Astrocyte of the cerebellum (primary cell): ENCODE results near the gene LRRC70.

Experiments
- DNase-seq: peaks from one replicate; pipeline ENCODE4 v3.0.0-alpha.2; 2011; ENCODE audit warnings: low read depth
- H3K4me3 ChIP-seq: 2 replicates; pipeline ENCODE4 v1.5.1; 2011; ENCODE audit warnings: mild to moderate bottlenecking, low read depth, low read length, moderate library complexity
- CTCF ChIP-seq: IDR thresholded peaks from 2 replicates; pipeline ENCODE4 v1.5.1; 2012; ENCODE audit warnings: low read length, low read depth, moderate library complexity, mild to moderate bottlenecking; ENCODE audit errors: missing control alignments
- in situ Hi-C: cut with HindIII; loops from 2 replicates; pipeline ENCODE4 v1.10.0; 2017; ENCODE audit warnings: low sequenced_read_pairs

LRRC70 gene

GRCh38 chr5:62578540-62578939 lies at the start of gene LRRC70:
Gene LRRC70 (plus strand): TSS chr5:62578819. CDS start chr5:62579439, 620 bp downstream.
- in situ Hi-C loops, result no loop called here
- TF ChIP-seq CTCF, result no peak
- H3K4me3 ChIP-seq, result no peak within 1 kb of the TSS
- DNase-seq, result no peak

- no peak overlapping the region for H3K4me3 ChIP-seq
- no peak for DNase-seq
- in situ Hi-C loops, result no loop called here
- TF ChIP-seq CTCF, result no peak
These were observed 45.0 kb upstream of the LRRC70 start for GRCh38 chr5:62533597-62533996.

- in situ Hi-C loops, result no loop called here
- no peak for TF ChIP-seq CTCF
- DNase-seq, result no peak
These were observed 44.0 kb upstream of the LRRC70 start for GRCh38 chr5:62534461-62535236.

GRCh38 chr5:62536232-62536631 lies 42.4 kb upstream of the LRRC70 start:
- in situ Hi-C loops, result no loop called here

More at GRCh38 chr5:62534461-62535236, 44.0 kb upstream of the LRRC70 start:
- H3K4me3 ChIP-seq, result no peak overlapping the region

GRCh38 chr5:62536783-62537182 lies 41.8 kb upstream of the LRRC70 start:
- no peak for DNase-seq
- in situ Hi-C loops, result no loop called here
- TF ChIP-seq CTCF, result no peak
- H3K4me3 ChIP-seq, result no peak overlapping the region

More at GRCh38 chr5:62536232-62536631, 42.4 kb upstream of the LRRC70 start:
- no peak for TF ChIP-seq CTCF
- DNase-seq, result no peak
- no peak overlapping the region for H3K4me3 ChIP-seq

- DNase-seq, result peak; percentile 2
- TF ChIP-seq CTCF, result no peak
- H3K4me3 ChIP-seq, result no peak overlapping the region
- in situ Hi-C loops, result no loop called here
These were observed 40.3 kb upstream of the LRRC70 start for GRCh38 chr5:62538017-62538942.
